Measurements from ENCODE around the gene GNB1L. TPM values are rescaled to one million over a fixed set of nuclear protein-coding genes. Genes with fewer than 3 reads are reported as not detected.

The GNB1L gene
- total and polyA plus RNA-seq, 9 of the 15 experiments (the other 6 are each of a cell fraction or from before 2014, with no cell fraction given) = 0.56 to 50.5 (median 10.2) TPM

DNA sequence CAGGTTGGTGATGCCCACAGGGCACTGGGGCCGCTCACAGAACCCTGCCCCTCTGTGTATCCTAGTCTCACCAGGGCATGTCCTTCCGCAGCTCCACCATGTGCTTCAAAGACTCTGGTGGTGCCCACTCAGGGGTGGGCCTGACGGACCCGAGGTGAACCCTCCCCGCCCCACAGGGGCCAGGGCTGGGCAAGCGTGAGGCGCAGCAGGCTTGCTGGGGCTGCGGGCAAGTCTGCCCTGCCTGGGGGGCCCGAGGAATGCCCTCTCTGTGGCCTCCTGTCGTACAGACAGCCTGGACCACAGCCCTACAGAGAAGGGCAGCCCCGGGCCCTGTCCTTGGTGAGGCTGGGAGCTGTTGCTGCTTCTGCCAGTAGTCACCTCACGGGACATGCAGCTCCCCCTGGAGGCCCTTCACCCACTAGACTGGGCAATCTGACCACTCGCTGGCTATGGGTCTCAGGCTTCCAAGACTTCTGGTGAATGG, 53.9 kb downstream of the GNB1L start (continued):
- TF ChIP-seq, protein P1, sequence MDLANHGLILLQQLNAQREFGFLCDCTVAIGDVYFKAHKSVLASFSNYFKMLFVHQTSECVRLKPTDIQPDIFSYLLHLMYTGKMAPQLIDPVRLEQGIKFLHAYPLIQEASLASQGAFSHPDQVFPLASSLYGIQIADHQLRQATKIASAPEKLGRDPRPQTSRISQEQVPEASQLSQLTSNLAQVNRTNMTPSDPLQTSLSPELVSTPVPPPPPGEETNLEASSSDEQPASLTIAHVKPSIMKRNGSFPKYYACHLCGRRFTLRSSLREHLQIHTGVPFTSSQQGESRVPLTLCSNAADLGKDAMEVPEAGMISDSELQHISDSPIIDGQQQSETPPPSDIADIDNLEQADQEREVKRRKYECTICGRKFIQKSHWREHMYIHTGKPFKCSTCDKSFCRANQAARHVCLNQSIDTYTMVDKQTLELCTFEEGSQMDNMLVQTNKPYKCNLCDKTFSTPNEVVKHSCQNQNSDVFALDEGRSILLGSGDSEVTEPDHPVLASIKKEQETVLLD (IDR thresholded peaks at IDR 0.05) = no peak

- BruUV-seq (replicated peaks) = no TSS peak
- no peak overlapping the region for H3K4me3 ChIP-seq
- intact Hi-C loops (cut with micrococcal nuclease) (loop anchor here (5.0 kb wide), 1 partner anchor 52 kb away; the partner anchor contains the start of genes GNB1L and RTL10), in situ Hi-C loops (cut with MboI) (no loop called here)
- ChIA-PET CTCF (ENCODE audit: low intra/inter-chr PET ratio) (interaction anchor here (0.8 to 1.3 kb wide), 2 partner anchors 68 to 69 kb away, joined by 3 to 5 read pairs; no protein-coding TSS in a partner anchor), POLR2A (interaction anchor here (0.6 to 6.8 kb wide), 15 partner anchors 10 to 312 kb away, joined by 3 to 43 read pairs (median 4); no protein-coding TSS in a partner anchor)
- FAIRE-seq = no peak
- H3K9me3 ChIP-seq (replicated peaks; ENCODE audit: control insufficient read depth, insufficient read depth, low read depth, low read length) = no peaks in the 10 kb centered on the region
- H3K36me3 ChIP-seq (ENCODE audit: control insufficient read depth, insufficient read depth, low read length) = no peaks in the 10 kb centered on the region
- H2AFZ ChIP-seq (ENCODE audit: low read depth, low read length) = no peak overlapping the region
- peak overlapping the region in 1 of 2 experiments; percentile 51; a peak in 2 of 4 replicates for H3K9ac ChIP-seq (ENCODE audit: insufficient read depth in 1 of 2, low read depth in 2 of 2, low read length in 2 of 2)
- ATAC-seq = no peak
- peaks cover 11% of the 10 kb centered on the region; the same call in 1 of the 2 replicates for H4K20me1 ChIP-seq (replicated peaks; ENCODE audit: control insufficient read depth, insufficient read depth, low read length)
- DNase-seq (ENCODE audit: extremely low read depth in 1 of 4, low spot score in 3 of 4) = no peak
- H3K4me1 ChIP-seq (replicated peaks in 1 of 2; ENCODE audit: control insufficient read depth in 2 of 2, insufficient read depth in 2 of 2, low read length in 2 of 2) = peaks cover 0 to 64% of the 10 kb centered on the region in 2 experiments; a peak in 1 of 5 replicates
- H3K27me3 ChIP-seq (ENCODE audit: control insufficient read depth in 2 of 2, insufficient read depth in 2 of 2, low read length in 2 of 2) = no peaks in the 10 kb centered on the region
- WGBS (ENCODE audit: insufficient coverage, low coverage, missing lambda C conversion rate) = 67% methylated on average over 8 of the region's 8 CpGs
- H3K79me2 ChIP-seq (ENCODE audit: control insufficient read depth, insufficient read depth, low read length) = no peaks in the 10 kb centered on the region
- no peak overlapping the region for H3K27ac ChIP-seq (ENCODE audit: extremely low read depth, low read depth, low read length)
- H3K4me2 ChIP-seq (ENCODE audit: insufficient read depth, low read length) = no peak overlapping the region
- H3K9me1 ChIP-seq (ENCODE audit: control insufficient read depth, insufficient read depth, low read length) = no peaks in the 10 kb centered on the region
- TF ChIP-seq MYNN (IDR thresholded peaks at IDR 0.05) (no peak), MYNN (CRISPR knock-in tag; IDR thresholded peaks at IDR 0.05) (0 out of 2 replicates have a peak, but pooled peaks have one; percentile 23), TCF3 (CRISPR knock-in tag; IDR thresholded peaks at IDR 0.05) (no peak), CBX3 (IDR thresholded peaks at IDR 0.05; ENCODE audit: borderline replicate concordance in 1 of 2, low read length in 2 of 2) (peak in 1 of 2 experiments; percentile 29; a peak in 1 of 3 replicates), SP2 (IDR thresholded peaks at IDR 0.05; ENCODE audit: extremely low read depth, low read depth, low read length, poor library complexity, severe bottlenecking) (peak; percentile 17), RBM14 (IDR thresholded peaks at IDR 0.05; ENCODE audit: borderline replicate concordance, insufficient read depth, low read depth, low read length) (no peak)
- TF ChIP-seq, protein P2, sequence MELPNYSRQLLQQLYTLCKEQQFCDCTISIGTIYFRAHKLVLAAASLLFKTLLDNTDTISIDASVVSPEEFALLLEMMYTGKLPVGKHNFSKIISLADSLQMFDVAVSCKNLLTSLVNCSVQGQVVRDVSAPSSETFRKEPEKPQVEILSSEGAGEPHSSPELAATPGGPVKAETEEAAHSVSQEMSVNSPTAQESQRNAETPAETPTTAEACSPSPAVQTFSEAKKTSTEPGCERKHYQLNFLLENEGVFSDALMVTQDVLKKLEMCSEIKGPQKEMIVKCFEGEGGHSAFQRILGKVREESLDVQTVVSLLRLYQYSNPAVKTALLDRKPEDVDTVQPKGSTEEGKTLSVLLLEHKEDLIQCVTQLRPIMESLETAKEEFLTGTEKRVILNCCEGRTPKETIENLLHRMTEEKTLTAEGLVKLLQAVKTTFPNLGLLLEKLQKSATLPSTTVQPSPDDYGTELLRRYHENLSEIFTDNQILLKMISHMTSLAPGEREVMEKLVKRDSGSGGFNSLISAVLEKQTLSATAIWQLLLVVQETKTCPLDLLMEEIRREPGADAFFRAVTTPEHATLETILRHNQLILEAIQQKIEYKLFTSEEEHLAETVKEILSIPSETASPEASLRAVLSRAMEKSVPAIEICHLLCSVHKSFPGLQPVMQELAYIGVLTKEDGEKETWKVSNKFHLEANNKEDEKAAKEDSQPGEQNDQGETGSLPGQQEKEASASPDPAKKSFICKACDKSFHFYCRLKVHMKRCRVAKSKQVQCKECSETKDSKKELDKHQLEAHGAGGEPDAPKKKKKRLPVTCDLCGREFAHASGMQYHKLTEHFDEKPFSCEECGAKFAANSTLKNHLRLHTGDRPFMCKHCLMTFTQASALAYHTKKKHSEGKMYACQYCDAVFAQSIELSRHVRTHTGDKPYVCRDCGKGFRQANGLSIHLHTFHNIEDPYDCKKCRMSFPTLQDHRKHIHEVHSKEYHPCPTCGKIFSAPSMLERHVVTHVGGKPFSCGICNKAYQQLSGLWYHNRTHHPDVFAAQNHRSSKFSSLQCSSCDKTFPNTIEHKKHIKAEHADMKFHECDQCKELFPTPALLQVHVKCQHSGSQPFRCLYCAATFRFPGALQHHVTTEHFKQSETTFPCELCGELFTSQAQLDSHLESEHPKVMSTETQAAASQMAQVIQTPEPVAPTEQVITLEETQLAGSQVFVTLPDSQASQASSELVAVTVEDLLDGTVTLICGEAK (IDR thresholded peaks at IDR 0.05) = no peak
- TF ChIP-seq, protein P2 (CRISPR knock-in tag; IDR thresholded peaks at IDR 0.05) = 0 out of 2 replicates have a peak, but pooled peaks have one; percentile 41
Observed at GRCh38 chr22:19800306-19800705, 54.4 kb downstream of the GNB1L start.
